SKM-1 treated with dmso at 0.1 percent for 144 hours (cell line): ENCODE measurements around the gene RPS26.
"Not testable (repeated sequence)": the region's sequence is repeated elsewhere in the genome, so short reads cannot be mapped to it uniquely, and the experiment has no call there.

Source experiments
- DNase-seq: peaks from one replicate; lab custom pipeline; 2025; ENCODE audit not compliant: unreplicated experiment; lab: John Stamatoyannopoulos, UW

RPS26 gene

DNA sequence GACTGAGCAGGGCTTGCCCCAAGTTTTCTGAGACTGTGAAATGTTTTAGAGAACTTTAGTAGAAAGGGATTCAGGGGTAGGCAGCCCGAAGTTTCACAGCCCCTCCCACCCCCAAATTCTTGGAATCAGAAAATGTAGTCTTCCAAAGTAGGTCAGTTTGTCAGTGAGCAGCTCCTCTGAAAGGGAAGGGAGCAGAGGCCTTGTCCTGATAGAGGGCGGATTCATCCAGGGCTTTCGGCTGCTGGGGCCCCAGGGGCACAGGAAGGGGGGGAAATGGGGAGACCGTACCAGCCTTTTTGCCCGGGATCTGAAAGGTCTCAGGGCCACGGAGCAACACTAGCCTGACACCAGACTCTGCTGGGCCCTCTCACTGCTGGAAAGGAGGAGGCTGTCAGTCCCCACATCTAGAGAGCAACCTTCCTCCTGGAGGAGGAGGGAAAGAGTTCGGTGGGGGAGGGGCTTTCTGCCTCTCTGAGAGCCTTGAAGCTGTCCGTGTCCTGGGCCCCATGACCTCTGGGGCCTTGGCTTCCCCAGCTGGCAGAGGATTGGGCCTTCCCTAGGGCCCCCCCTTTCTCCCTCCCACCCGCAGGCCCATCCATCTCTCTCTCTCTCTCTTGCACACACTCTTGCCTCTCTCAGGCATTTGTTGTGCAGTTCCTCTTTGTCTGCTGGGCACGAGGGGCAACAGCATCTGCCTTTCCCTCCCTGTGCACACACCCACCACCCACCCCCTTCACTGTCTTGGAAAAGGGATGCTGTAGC lies 21.1 kb upstream of the RPS26 start, which contains the start of gene IKZF4:
TSS of gene IKZF4 (plus strand) at position 621 of the 762 bp plus-strand sequence. CDS start 451 bp downstream, outside the sequence.
- DNase-seq, result peak; percentile 75

DNA sequence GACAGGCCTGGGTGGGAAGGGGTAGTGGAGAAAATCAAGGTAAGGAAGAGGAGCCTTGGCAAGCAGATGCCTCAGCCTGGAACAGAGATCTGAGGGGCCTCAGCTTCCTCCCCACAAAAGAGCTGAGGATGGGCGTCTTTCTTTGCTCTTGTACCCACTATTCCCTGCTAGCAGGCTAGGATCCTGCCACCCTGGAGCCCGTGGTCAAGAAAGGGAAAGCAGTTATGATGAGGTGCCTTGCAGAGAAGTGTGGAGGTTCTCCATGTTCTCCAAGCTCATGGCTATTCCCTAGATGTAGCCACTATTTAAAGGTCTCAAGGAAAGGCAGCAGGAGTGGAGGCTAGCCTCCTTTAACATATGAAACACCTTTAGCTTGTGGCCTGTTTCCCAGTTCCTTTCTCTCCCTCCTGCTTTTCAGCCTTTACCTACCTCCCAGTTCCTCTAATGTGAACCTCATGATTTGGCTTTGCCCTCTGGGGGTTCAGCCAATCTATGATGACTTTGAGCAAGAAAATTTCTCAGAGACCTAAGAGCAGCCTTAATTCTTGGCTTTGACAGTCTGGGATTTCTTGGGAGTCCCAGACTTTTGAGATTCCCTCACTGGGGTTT lies 19.7 kb upstream of the RPS26 start:
- DNase-seq, result no peak

DNA sequence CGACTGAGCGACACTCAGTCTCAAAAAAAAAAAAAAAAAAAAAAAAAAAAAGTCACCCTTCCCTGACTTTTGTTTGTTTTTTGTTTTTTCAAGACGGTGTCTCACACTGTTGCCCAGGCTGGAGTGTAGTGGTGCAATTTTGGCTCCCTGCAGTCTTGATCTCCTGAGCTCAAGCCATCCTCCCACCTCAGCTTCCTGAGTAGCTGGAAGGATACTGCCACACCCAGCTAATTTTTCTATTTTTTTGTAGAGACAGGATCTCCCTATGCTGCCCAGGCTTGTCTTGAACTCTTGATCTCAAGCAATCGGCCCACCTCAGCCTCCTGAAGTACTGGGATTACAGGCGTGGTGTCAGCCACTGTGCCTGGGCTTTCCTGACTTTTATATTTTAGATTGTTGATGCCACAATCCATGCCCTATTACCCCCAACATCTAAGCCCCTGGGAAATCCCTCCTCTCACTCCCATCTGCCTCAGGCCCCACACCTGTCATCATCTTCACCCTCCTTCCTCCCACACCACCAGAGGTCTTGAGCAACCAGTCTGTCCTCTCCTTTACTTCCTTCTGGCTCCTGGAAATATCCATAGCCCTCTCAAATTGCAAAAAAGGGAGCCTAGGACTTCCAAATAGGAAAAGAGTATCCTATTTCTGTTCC lies 13.1 kb upstream of the RPS26 start:
- DNase-seq, result no peak

GRCh38 chr12:56029166-56029519 lies 12.6 kb upstream of the RPS26 start:
- DNase-seq, result no peak

GRCh38 chr12:56029666-56030293 lies 11.9 kb upstream of the RPS26 start:
- peak; percentile 23 for DNase-seq

GRCh38 chr12:56031987-56032386 lies 9.7 kb upstream of the RPS26 start:
- no peak for DNase-seq

DNA sequence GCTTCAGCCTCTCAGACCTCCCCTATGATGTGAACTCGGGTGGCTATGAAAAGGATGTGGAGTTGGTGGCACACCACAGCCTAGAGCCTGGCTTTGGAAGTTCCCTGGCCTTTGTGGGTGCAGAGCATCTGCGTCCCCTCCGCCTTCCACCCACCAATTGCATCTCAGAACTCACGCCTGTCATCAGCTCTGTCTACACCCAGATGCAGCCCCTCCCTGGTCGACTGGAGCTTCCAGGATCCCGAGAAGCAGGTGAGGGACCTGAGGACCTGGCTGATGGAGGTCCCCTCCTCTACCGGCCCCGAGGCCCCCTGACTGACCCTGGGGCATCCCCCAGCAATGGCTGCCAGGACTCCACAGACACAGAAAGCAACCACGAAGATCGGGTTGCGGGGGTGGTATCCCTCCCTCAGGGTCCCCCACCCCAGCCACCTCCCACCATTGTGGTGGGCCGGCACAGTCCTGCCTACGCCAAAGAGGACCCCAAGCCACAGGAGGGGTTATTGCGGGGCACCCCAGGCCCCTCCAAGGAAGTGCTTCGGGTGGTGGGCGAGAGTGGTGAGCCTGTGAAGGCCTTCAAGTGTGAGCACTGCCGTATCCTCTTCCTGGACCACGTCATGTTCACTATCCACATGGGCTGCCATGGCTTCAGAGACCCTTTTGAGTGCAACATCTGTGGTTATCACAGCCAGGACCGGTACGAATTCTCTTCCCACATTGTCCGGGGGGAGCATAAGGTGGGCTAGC lies 7.0 kb upstream of the RPS26 start:
- DNase-seq, result no peak

- no peak for DNase-seq
These were observed 4.6 kb upstream of the RPS26 start for GRCh38 chr12:56037161-56037560.

GRCh38 chr12:56038022-56038655 lies 3.6 kb upstream of the RPS26 start:
- DNase-seq, result no peak

DNA sequence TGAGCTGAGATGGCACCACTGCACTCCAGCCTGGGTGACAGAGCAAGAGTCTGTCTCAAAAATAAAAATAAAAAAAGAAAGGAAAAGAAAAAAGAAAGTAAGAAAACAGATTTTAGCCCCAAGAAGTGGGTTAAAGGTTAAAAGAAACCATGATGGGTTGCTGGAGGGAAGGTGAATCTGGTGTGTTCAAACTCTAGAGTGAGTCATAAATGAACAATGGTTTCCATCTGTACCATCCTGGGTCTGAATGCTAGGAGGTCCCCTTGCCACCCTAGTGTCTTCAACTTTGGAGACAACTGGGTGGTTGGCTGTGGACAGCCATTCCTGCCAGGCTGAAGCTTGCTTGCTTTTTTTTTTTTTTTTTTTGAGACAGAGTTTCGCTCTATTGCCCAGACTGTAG lies 1.6 kb upstream of the RPS26 start:
- no peak for DNase-seq

- DNase-seq, result no peak
These were observed 661 bp upstream of the RPS26 start for GRCh38 chr12:56040963-56041551.

- not testable (repeated sequence) for DNase-seq
These were observed 704 bp downstream of the RPS26 start for GRCh38 chr12:56042430-56042813.

DNA sequence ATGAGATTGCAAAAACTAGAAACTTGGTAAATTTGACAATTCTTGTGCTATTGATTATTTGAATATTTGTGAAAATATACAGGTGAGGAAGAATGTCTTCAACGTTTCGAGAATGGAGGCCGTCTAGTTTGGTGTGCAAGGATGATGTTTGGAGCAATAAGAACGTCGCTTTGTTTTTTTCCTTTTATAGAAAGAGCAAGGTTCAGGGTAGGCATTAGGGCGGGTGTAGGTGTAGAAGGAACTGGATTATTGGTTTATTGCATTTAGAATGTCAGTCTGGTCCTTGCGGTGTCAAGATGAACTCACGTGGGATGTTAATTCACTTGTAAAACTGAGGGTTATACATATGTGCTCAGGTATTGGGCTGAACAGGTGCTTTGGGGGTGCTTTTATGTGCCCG lies 1.1 kb downstream of the RPS26 start:
- no peak for DNase-seq

DNA sequence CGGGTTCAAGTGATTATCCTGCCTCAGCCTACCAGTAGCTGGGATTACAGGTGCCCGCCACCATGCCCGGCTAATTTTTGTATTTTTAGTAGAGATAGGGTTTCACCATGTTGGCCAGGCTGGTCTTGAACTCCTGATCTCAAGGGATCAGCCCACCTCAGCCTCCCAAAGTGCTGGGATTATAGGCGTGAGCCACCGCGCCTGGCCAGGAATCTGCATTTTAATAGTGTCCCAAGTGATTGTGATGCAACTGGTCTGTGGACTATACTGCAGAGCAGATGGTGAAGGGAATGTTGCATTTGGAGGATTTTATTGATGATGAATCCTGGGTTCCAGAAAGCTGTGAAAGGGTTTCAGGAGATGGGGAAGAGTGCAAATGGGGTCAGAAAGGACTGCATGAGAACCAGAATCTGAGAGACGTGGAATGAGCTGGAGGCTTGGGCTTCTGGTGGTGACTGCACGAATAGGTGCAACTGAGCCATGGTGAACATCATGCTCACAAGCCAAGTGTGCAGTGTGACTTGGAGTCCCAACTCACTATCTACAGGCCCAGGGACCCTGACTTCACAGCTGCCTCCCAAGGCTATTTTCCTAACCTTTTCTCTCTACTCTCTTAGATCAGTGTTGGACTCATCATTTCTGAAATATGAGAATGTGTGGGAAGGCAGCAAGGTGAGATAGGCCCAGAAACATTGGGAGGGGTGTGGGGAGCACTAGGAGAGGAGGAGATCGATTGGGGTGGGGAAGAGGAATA lies 4.5 kb downstream of the RPS26 start:
- DNase-seq, result no peak

- DNase-seq, result no peak
These were observed 11.7 kb downstream of the RPS26 start for GRCh38 chr12:56053407-56053893.

DNA sequence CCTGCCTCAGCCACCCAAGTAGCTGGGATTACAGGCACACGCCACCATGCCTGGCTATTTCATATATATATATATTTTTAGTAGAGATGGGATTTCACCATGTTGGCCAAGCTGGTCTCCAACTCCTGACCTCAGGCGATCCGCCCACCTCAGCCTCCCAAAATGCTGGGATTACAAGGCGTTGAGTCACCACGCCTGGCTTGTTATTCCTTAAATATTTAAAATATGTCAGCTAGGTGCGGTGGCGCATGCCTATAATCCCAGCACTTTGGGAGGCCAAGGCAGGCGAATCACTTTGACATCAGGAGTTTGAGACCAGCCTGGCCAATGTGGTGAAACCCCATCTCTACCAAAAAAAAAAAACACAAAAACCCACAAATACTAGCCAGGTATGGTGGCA lies 18.2 kb downstream of the RPS26 start:
- DNase-seq, result not testable (repeated sequence)

DNA sequence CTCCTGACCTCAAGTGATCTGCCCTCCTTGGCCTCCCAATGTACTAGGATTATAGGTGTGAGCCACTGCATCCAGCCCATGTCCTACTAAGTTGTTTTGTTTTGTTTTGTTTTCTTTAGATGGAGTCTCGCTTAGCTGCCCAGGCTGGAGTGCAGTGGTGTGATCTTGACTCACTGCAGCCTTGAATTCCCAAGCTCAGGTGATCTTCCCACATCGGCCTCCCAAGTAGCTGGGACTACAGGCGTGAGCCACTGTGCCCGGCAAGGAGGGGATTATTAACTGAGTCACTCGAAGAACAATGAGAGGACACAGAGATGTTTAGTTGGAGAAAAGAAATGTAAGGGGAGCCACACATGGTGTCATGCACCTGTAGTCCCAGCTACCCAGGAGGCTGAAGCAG lies 20.3 kb downstream of the RPS26 start:
- no peak for DNase-seq

- no peak for DNase-seq
These were observed 21.3 kb downstream of the RPS26 start for GRCh38 chr12:56062996-56063395.

DNA sequence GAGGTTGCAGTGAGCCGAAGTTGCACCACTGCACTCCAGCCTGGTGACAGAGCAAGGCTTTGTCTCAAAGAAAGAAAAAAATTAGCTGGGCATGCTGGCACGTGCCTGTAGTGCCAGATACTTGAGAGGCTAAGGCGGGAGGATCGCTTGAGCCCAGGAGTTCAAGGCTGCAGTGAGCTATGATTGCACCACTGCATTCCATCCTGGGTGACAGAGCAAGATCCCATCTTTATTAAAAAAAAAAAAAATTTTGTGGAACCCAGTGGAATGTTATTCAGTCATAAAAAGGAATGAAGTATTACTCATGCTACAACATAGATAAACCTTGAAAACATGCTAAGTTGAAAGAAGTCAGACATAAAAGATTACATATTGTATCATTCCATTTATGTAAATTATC lies 29.9 kb downstream of the RPS26 start:
- no peak for DNase-seq
